ENCODE data around the gene PPFIA3. TPM values are rescaled to one million over a fixed set of nuclear protein-coding genes. Genes with fewer than 3 reads are reported as not detected.

PPFIA3 gene
- total RNA-seq, 4 donors from 2014 or later = 1.8 to 6.7 (median 3.5) TPM

GRCh38 chr19:49150944-49151243, 31.6 kb downstream of the PPFIA3 start:
- no peak for DNase-seq (ENCODE audit: low spot score in 2 of 2)
- WGBS, 2 donors = 9% methylated on average over 10 to 16 of the region's 16 CpGs
- no peaks in the 10 kb centered on the region for H3K36me3 ChIP-seq
- H3K4me1 ChIP-seq = peaks cover 0 to 49% (median 19%) of the 10 kb centered on the region in 4 donors
- TF ChIP-seq CTCF (IDR thresholded peaks at IDR 0.05) (no peak), EP300 (IDR thresholded peaks at IDR 0.05) (no peak), POLR2A (IDR thresholded peaks at IDR 0.05) (no peak)
- no peaks in the 10 kb centered on the region for H3K9me3 ChIP-seq
- H3K27ac ChIP-seq = peak overlapping the region in 3 of 4 donors; percentile 62 to 77 (median 73)
- H3K27me3 ChIP-seq = peaks cover 0 to 29% of the 10 kb centered on the region in 2 donors
- H3K4me3 ChIP-seq = peak overlapping the region; percentile 46 to 71 (median 53)

- TF ChIP-seq CTCF (IDR thresholded peaks at IDR 0.05) (no peak), EP300 (IDR thresholded peaks at IDR 0.05) (no peak), POLR2A (IDR thresholded peaks at IDR 0.05) (no peak)
- peak overlapping the region in 2 of 4 donors; percentile 37 to 77 for H3K27ac ChIP-seq
- peak in 1 of 2 donors; percentile 34 for DNase-seq (ENCODE audit: low spot score in 2 of 2)
- no peaks in the 10 kb centered on the region for H3K36me3 ChIP-seq
- no peaks in the 10 kb centered on the region for H3K9me3 ChIP-seq
- H3K4me3 ChIP-seq = peak overlapping the region in 1 of 4 donors; percentile 71
- peaks cover 0 to 24% of the 10 kb centered on the region in 2 donors for H3K27me3 ChIP-seq
- peaks cover 0 to 43% (median 15%) of the 10 kb centered on the region in 4 donors for H3K4me1 ChIP-seq
- WGBS, 2 donors = 8 to 11% methylated on average over 45 of the region's 45 CpGs
Observed at GRCh38 chr19:49151267-49152118, 32.1 kb downstream of the PPFIA3 start.

- DNase-seq (ENCODE audit: low spot score in 2 of 2) = no peak
- Histone ChIP-seq H3K27me3 (peaks cover 0 to 25% of the 10 kb centered on the region in 2 donors), H3K36me3 (no peaks in the 10 kb centered on the region), H3K27ac (peak overlapping the region in 1 of 4 donors; percentile 10), H3K4me3 (peak overlapping the region in 1 of 4 donors; percentile 71), H3K9me3 (no peaks in the 10 kb centered on the region), H3K4me1 (peaks cover 0 to 38% (median 15%) of the 10 kb centered on the region in 4 donors)
- 27 to 28% methylated on average over 10 of the region's 10 CpGs for WGBS, 2 donors
- TF ChIP-seq EP300 (IDR thresholded peaks at IDR 0.05) = no peak
- no peak for TF ChIP-seq POLR2A (IDR thresholded peaks at IDR 0.05)
- TF ChIP-seq CTCF (IDR thresholded peaks at IDR 0.05) = no peak
Observed at GRCh38 chr19:49152119-49152550, 32.8 kb downstream of the PPFIA3 start.

GRCh38 chr19:49153167-49153809, 33.9 kb downstream of the PPFIA3 start:
- no peak overlapping the region for H3K27ac ChIP-seq
- no peak for TF ChIP-seq CTCF (IDR thresholded peaks at IDR 0.05)
- TF ChIP-seq EP300 (IDR thresholded peaks at IDR 0.05) = no peak
- no peak for TF ChIP-seq POLR2A (IDR thresholded peaks at IDR 0.05)
- no peaks in the 10 kb centered on the region for H3K36me3 ChIP-seq
- H3K4me1 ChIP-seq = peaks cover 0 to 50% (median 23%) of the 10 kb centered on the region in 4 donors
- DNase-seq (ENCODE audit: low spot score in 2 of 2) = no peak
- H3K9me3 ChIP-seq = no peaks in the 10 kb centered on the region
- H3K4me3 ChIP-seq = no peak overlapping the region
- WGBS, 2 donors = 87 to 92% methylated on average over 10 of the region's 10 CpGs
- H3K27me3 ChIP-seq = peaks cover 0 to 31% of the 10 kb centered on the region in 2 donors

- Histone ChIP-seq H3K4me1 (peaks cover 0 to 45% (median 22%) of the 10 kb centered on the region in 4 donors), H3K27ac (no peak overlapping the region), H3K36me3 (no peaks in the 10 kb centered on the region), H3K9me3 (no peaks in the 10 kb centered on the region), H3K27me3 (peaks cover 0 to 31% of the 10 kb centered on the region in 2 donors), H3K4me3 (no peak overlapping the region)
- 91 to 93% methylated on average over 6 of the region's 6 CpGs for WGBS, 2 donors
- TF ChIP-seq EP300 (IDR thresholded peaks at IDR 0.05) (no peak), POLR2A (IDR thresholded peaks at IDR 0.05) (no peak), CTCF (IDR thresholded peaks at IDR 0.05) (no peak)
- DNase-seq (ENCODE audit: low spot score in 2 of 2) = no peak
Observed at GRCh38 chr19:49154279-49154678, 34.9 kb downstream of the PPFIA3 start.

Measured in tibial nerve (tissue), 4 donors.